Breast epithelium (tissue), 3 donors: ENCODE measurements around the gene MICALL2.

Source experiments
- POLR2A ChIP-seq: fragments of 450-650 bp; IDR thresholded peaks from one replicate; pipeline ENCODE4 v1.6.1; 2016; ENCODE audit warnings: antibody characterized with exemption, mild to moderate bottlenecking, moderate library complexity
- POLR2AphosphoS5 ChIP-seq, 3 donors: sonication (generic); formaldehyde crosslinking; IDR thresholded peaks; one replicate each; pipeline ENCODE4 v1.6.1; 2017; ENCODE audit warnings: antibody characterized with exemption in 3 of 3
- TF ChIP-seq, protein P1 (sequence below), 3 donors: fragments of 450-650 bp; IDR thresholded peaks; one replicate each; pipeline ENCODE4 v1.5.1; 2016 to 2017; ENCODE audit warnings: antibody characterized with exemption in 3 of 3, mild to moderate bottlenecking in 3 of 3, moderate library complexity in 3 of 3

DNA sequence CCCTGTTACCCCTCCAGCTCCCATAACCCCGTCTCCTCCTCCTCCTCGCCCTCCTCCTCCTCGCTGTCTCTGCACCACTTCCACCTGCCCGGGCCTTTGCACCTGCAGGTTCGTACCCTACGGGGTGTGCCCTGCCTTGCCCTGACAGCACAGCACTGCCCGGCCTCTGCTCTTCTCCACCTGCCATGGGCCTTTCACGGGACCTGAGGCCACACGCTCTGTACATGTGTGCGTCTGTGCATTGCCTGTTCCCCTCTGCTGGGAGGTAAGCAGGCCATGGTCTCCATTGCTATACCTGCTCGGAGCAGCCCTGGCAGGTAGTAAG is 40.0 kb downstream of the MICALL2 start:
- no peak for TF ChIP-seq POLR2A
- TF ChIP-seq, protein P1, sequence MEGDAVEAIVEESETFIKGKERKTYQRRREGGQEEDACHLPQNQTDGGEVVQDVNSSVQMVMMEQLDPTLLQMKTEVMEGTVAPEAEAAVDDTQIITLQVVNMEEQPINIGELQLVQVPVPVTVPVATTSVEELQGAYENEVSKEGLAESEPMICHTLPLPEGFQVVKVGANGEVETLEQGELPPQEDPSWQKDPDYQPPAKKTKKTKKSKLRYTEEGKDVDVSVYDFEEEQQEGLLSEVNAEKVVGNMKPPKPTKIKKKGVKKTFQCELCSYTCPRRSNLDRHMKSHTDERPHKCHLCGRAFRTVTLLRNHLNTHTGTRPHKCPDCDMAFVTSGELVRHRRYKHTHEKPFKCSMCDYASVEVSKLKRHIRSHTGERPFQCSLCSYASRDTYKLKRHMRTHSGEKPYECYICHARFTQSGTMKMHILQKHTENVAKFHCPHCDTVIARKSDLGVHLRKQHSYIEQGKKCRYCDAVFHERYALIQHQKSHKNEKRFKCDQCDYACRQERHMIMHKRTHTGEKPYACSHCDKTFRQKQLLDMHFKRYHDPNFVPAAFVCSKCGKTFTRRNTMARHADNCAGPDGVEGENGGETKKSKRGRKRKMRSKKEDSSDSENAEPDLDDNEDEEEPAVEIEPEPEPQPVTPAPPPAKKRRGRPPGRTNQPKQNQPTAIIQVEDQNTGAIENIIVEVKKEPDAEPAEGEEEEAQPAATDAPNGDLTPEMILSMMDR (IDR thresholded peaks at IDR 0.05), result no peak
- TF ChIP-seq POLR2AphosphoS5 (IDR thresholded peaks at IDR 0.05), result no peak
